K562 (cell line): ENCODE data around the gene INO80D. TPM values are rescaled to one million over a fixed set of nuclear protein-coding genes. Genes with fewer than 3 reads are reported as not detected.

Source experiments
- DIDO1 ChIP-seq: fragments of 450-650 bp; IDR thresholded peaks from 2 replicates; pipeline ENCODE4 v1.6.1; 2016; ENCODE audit warnings: low read depth, missing biosample characterization, missing genetic modification characterization
- DPF2 ChIP-seq: fragments of 450-650 bp; IDR thresholded peaks from 2 replicates; pipeline ENCODE4 v1.6.1; 2016
- ETV1 ChIP-seq: fragments of 450-650 bp; conservative IDR thresholded peaks from 2 replicates; pipeline ENCODE4 v1.6.1; 2016; ENCODE audit warnings: missing genetic modification characterization, control low read depth, low read depth, missing compliant biosample characterization
- MCM2 ChIP-seq: fragments of 450-650 bp; IDR thresholded peaks from 2 replicates; pipeline ENCODE4 v1.6.1; 2017; ENCODE audit warnings: low read depth, mild to moderate bottlenecking
- MEIS2 ChIP-seq: fragments of 450-650 bp; IDR thresholded peaks from 2 replicates; pipeline ENCODE4 v1.6.1; 2014; ENCODE audit warnings: mild to moderate bottlenecking; ENCODE audit not compliant: partially characterized antibody
- STAG1 ChIP-seq: sonication (generic); formaldehyde crosslinking; IDR thresholded peaks from 2 replicates; pipeline ENCODE4 v1.5.0; 2020; ENCODE audit warnings: missing genetic modification reagents, borderline replicate concordance
- TEAD4 ChIP-seq, 2 experiments: sonication (generic) in 1 of 2; formaldehyde crosslinking in 1 of 2; IDR thresholded peaks; 2 replicates each; pipeline versions ENCODE4 v1.6.1 to v1.8.0; 2012 to 2022; ENCODE audit warnings: borderline replicate concordance in 1 of 2, inconsistent platforms in 1 of 2, low read length in 1 of 2, mild to moderate bottlenecking in 1 of 2, missing genetic modification reagents in 1 of 2
- ZNF407 ChIP-seq: fragments of 450-650 bp; IDR thresholded peaks from 2 replicates; pipeline ENCODE4 v1.6.1; 2016; ENCODE audit warnings: low read depth
- ZNF408 ChIP-seq: fragments of 250-450 bp; sonication (Bioruptor Pico); IDR thresholded peaks from 2 replicates; pipeline ENCODE4 v1.4.0; 2020; ENCODE audit warnings: low read depth, mild to moderate bottlenecking, moderate library complexity
- polyA plus RNA-seq, 8 experiments: library from polyadenylated mRNA; depleted of rRNA in 4 of 8; stranded (reverse) in 5 of 8; unstranded in 3 of 8; fragments of >200 nt; fragmentation: Nextera tagmentation in 2 of 8; fragmentation: Illumina TruSeq in 1 of 8; extraction: Ambion mirVana in 2 of 8; extraction: Trizol in 1 of 8; gene quantifications; 2 replicates each; pipeline versions ENCODE4 v1.2.1 to v1.2.3, GENCODE V29; 2011 to 2014; ENCODE audit warnings: inconsistent platforms in 1 of 8, missing spikeins in 1 of 8
- total RNA-seq, 7 experiments: library from RNA; depleted of rRNA in 6 of 7; stranded (reverse); fragments of >200 nt in 6 of 7; fragmentation: Illumina TruSeq in 2 of 7; extraction: Trizol in 2 of 7; gene quantifications; 2 replicates each; pipeline versions ENCODE4 v1.2.1 to v1.2.3, GENCODE V29; 2011 to 2021; ENCODE audit warnings: low replicate concordance in 1 of 7
- TF ChIP-seq, protein P1 (sequence below), 3 experiments: fragments of 200-800 bp in 1 of 3; sonication (Bioruptor generic) in 1 of 3; sonication (generic) in 1 of 3; formaldehyde crosslinking in 1 of 3; IDR thresholded peaks; 2 replicates each; pipeline versions ENCODE4 v1.6.1 to v1.8.0; 2016 to 2022; ENCODE audit warnings: mild to moderate bottlenecking in 2 of 3, missing compliant biosample characterization in 2 of 3, missing genetic modification characterization in 2 of 3, missing genetic modification reagents in 1 of 3

The INO80D gene
- total and polyA plus RNA-seq, 9 of the 15 experiments (the other 6 are each of a cell fraction or from before 2014, with no cell fraction given): 0.64 to 8.1 (median 2.9) TPM

DNA sequence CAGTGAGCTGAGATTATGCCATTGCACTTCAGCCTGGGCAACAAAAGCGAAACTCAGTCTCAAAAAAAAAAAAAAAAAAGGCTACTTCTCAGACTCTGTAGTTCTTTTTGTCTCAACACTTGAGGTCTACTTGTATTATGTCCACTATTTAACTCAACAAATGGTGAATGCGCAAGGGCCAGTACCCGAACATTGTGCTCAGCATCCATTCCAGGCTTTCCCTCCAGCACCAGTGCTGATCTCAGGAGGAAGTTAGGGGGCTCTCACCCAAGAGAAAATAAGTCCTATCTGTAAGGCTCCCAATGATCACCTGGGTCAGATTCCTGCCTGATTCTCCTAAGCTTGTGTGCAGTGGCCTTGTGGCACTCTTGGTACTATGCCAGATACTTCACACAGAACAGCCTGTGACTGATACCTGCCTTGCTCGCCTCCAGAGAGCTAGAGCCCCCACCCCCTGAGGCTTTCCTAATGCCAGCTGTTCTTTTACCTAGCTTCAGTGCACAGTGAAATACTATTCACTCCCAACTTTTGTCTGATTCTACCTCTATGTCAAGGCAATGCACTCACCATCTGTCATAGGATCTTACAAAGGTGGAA is 74.9 kb downstream of the INO80D start (continued):
- TF ChIP-seq, protein P1, sequence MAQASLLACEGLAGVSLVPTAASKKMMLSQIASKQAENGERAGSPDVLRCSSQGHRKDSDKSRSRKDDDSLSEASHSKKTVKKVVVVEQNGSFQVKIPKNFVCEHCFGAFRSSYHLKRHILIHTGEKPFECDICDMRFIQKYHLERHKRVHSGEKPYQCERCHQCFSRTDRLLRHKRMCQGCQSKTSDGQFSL (CRISPR knock-in tag; IDR thresholded peaks at IDR 0.05): no peak
- TF ChIP-seq, protein P1 (tag; IDR thresholded peaks at IDR 0.05): no peak
- TF ChIP-seq MCM2 (no peak), MEIS2 (no peak), TEAD4 (IDR thresholded peaks at IDR 0.05; ENCODE audit: low read length) (no peak), TEAD4 (CRISPR knock-in tag; IDR thresholded peaks at IDR 0.05; ENCODE audit: borderline replicate concordance) (no peak), DPF2 (no peak), ETV1 (tag) (no peak), ZNF407 (no peak), STAG1 (no peak), ZNF408 (CRISPR knock-in tag) (no peak), DIDO1 (tag) (no peak)
- TF ChIP-seq, all 486 proteins: peak for 0
